Ovary (tissue), 3 donors: ENCODE results near the gene COPZ2.

Source experiments
- POLR2A ChIP-seq: fragments of 450-650 bp; IDR thresholded peaks from one replicate; pipeline ENCODE4 v1.6.1; 2017; ENCODE audit warnings: antibody characterized with exemption, mild to moderate bottlenecking, moderate library complexity
- TF ChIP-seq, protein P1 (sequence below), 3 donors: fragments of 450-650 bp in 2 of 3; fragments of 200-600 bp in 1 of 3; IDR thresholded peaks; one replicate each; pipeline versions ENCODE4 v1.5.1 to v1.8.0; 2016 to 2022; ENCODE audit warnings: antibody characterized with exemption in 3 of 3, mild to moderate bottlenecking in 1 of 3
- donor health status: DM: no; HTN: no; CAD: no.

DNA sequence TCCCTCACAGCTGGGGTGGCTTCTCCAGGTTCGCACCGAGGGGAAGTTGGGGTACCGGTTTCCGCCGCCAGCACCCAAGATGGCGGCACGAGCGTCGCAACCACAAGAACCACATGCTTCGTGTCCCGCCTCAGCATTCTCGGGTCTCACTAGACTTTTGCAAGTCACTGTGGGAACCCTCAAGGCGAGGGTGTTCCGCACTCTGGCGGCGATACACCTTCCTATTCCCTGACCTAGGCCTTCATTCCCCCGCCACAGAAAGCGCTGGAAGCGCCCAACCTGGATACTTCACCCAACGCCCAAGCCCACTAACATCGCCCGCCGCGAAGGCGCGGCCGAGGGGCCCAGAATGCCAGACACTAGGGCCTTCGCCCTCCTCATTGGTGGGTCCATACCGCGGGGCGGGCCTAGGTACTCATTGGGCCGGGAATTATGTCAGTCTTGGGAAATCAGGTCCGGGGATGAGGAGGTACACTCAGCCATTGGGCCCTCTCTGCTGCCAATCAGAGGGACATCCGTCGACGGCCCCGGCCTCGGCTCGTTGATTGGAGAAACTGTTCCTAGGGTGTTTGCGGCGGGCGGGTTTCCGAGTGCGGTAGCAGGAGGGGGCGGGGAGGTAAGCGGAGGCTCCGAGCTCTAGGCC, 10.3 kb upstream of the COPZ2 start, which contains the start of gene NFE2L1:
- TF ChIP-seq POLR2A, result peak; percentile 60
- TF ChIP-seq, protein P1, sequence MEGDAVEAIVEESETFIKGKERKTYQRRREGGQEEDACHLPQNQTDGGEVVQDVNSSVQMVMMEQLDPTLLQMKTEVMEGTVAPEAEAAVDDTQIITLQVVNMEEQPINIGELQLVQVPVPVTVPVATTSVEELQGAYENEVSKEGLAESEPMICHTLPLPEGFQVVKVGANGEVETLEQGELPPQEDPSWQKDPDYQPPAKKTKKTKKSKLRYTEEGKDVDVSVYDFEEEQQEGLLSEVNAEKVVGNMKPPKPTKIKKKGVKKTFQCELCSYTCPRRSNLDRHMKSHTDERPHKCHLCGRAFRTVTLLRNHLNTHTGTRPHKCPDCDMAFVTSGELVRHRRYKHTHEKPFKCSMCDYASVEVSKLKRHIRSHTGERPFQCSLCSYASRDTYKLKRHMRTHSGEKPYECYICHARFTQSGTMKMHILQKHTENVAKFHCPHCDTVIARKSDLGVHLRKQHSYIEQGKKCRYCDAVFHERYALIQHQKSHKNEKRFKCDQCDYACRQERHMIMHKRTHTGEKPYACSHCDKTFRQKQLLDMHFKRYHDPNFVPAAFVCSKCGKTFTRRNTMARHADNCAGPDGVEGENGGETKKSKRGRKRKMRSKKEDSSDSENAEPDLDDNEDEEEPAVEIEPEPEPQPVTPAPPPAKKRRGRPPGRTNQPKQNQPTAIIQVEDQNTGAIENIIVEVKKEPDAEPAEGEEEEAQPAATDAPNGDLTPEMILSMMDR (IDR thresholded peaks at IDR 0.05), result no peak
